Measurements from ENCODE around the gene ATXN8OS.

Gene ATXN8OS

GRCh38 chr13:70107125-70107497, 515 bp upstream of the ATXN8OS start:
- Histone ChIP-seq H3K9me2 (ENCODE audit: low read depth, low read length) (0 out of 2 replicates have a peak, but pooled peaks cover 3% of the 10 kb centered on the region), H3K36me3 (ENCODE audit: insufficient read depth, low read length) (no peaks in the 10 kb centered on the region), H2AFZ (ENCODE audit: low read length) (no peak overlapping the region), H3K4me1 (ENCODE audit: insufficient read depth, low read length, severe bottlenecking) (no peaks in the 10 kb centered on the region), H3K9ac (ENCODE audit: low read length) (no peak overlapping the region), H3F3A (ENCODE audit: insufficient read depth, low read length) (no peaks in the 10 kb centered on the region), H3K4me3 (ENCODE audit: low read depth, low read length, poor library complexity, severe bottlenecking) (no peak overlapping the region), H3K27ac (ENCODE audit: low read depth, low read length, poor library complexity, severe bottlenecking) (no peak overlapping the region), H3K79me2 (ENCODE audit: insufficient read depth, low read length) (no peaks in the 10 kb centered on the region), H4K20me1 (ENCODE audit: insufficient read depth, low read length) (no peaks in the 10 kb centered on the region), H3K27me3 (ENCODE audit: insufficient read depth, low read length) (no peaks in the 10 kb centered on the region), H3K9me3 (ENCODE audit: low read length) (no peaks in the 10 kb centered on the region), H3K4me2 (ENCODE audit: low read length) (no peak overlapping the region)
- TF ChIP-seq CTCF (IDR thresholded peaks at IDR 0.05; ENCODE audit: low read length) (no peak), EZH2 (IDR thresholded peaks at IDR 0.05; ENCODE audit: borderline replicate concordance, low read length) (no peak)

GRCh38 chr13:70108356-70109105, 905 bp downstream of the ATXN8OS start, which contains the start of gene KLHL1:
TSS of gene KLHL1 (minus strand) at chr13:70108452. CDS start at chr13:70107699, 753 bp downstream.
- TF ChIP-seq CTCF (IDR thresholded peaks at IDR 0.05; ENCODE audit: low read length) (no peak), EZH2 (IDR thresholded peaks at IDR 0.05; ENCODE audit: borderline replicate concordance, low read length) (no peak)
- H3K4me3 ChIP-seq (ENCODE audit: low read depth, low read length, poor library complexity, severe bottlenecking), result no peak within 1 kb of the TSS
- no peak within 1 kb of the TSS for H3K9ac ChIP-seq (ENCODE audit: low read length)
- H3F3A ChIP-seq (ENCODE audit: insufficient read depth, low read length), result no peaks in the 10 kb centered on the region
- H4K20me1 ChIP-seq (ENCODE audit: insufficient read depth, low read length), result no peaks in the 10 kb centered on the region
- no peaks in the 10 kb centered on the region for H3K36me3 ChIP-seq (ENCODE audit: insufficient read depth, low read length)
- no peak within 1 kb of the TSS for H3K27ac ChIP-seq (ENCODE audit: low read depth, low read length, poor library complexity, severe bottlenecking)
- H3K9me2 ChIP-seq (ENCODE audit: low read depth, low read length), result 0 out of 2 replicates have a peak, but pooled peaks cover 3% of the 10 kb centered on the region
- H2AFZ ChIP-seq (ENCODE audit: low read length), result no peak within 1 kb of the TSS
- no peaks in the 10 kb centered on the region for H3K79me2 ChIP-seq (ENCODE audit: insufficient read depth, low read length)
- H3K27me3 ChIP-seq (ENCODE audit: insufficient read depth, low read length), result no peaks in the 10 kb centered on the region
- no peak within 1 kb of the TSS for H3K4me2 ChIP-seq (ENCODE audit: low read length)
- H3K9me3 ChIP-seq (ENCODE audit: low read length), result no peaks in the 10 kb centered on the region
- no peaks in the 10 kb centered on the region for H3K4me1 ChIP-seq (ENCODE audit: insufficient read depth, low read length, severe bottlenecking)

GRCh38 chr13:70117338-70117905, 9.8 kb downstream of the ATXN8OS start:
- H3K9ac ChIP-seq (ENCODE audit: low read length), result no peak overlapping the region
- H3K4me1 ChIP-seq (ENCODE audit: insufficient read depth, low read length, severe bottlenecking), result no peaks in the 10 kb centered on the region
- H3K27ac ChIP-seq (ENCODE audit: low read depth, low read length, poor library complexity, severe bottlenecking), result no peak overlapping the region
- H3K4me2 ChIP-seq (ENCODE audit: low read length), result no peak overlapping the region
- no peaks in the 10 kb centered on the region for H3K36me3 ChIP-seq (ENCODE audit: insufficient read depth, low read length)
- TF ChIP-seq CTCF (IDR thresholded peaks at IDR 0.05; ENCODE audit: low read length) (no peak), EZH2 (IDR thresholded peaks at IDR 0.05; ENCODE audit: borderline replicate concordance, low read length) (no peak)
- H2AFZ ChIP-seq (ENCODE audit: low read length), result no peak overlapping the region
- H3K9me2 ChIP-seq (ENCODE audit: low read depth, low read length), result no peaks in the 10 kb centered on the region
- H3K27me3 ChIP-seq (ENCODE audit: insufficient read depth, low read length), result no peaks in the 10 kb centered on the region
- H3K79me2 ChIP-seq (ENCODE audit: insufficient read depth, low read length), result no peaks in the 10 kb centered on the region
- no peak overlapping the region for H3K4me3 ChIP-seq (ENCODE audit: low read depth, low read length, poor library complexity, severe bottlenecking)
- no peaks in the 10 kb centered on the region for H3K9me3 ChIP-seq (ENCODE audit: low read length)
- no peaks in the 10 kb centered on the region for H4K20me1 ChIP-seq (ENCODE audit: insufficient read depth, low read length)
- H3F3A ChIP-seq (ENCODE audit: insufficient read depth, low read length), result no peaks in the 10 kb centered on the region

Measured in OCI-LY1 (cell line).